Mammary epithelial cell (primary cell): ENCODE measurements around the gene NEB.

Experiments used
- CTCF ChIP-seq, 2 donors: IDR thresholded peaks in 1 of 2; conservative IDR thresholded peaks in 1 of 2; 2 replicates each; pipeline ENCODE4 v1.5.1; 2011 to 2012; ENCODE audit warnings: inconsistent platforms in 2 of 2, low read length in 2 of 2, mild to moderate bottlenecking in 2 of 2, control low read depth in 1 of 2, low read depth in 1 of 2; ENCODE audit not compliant: insufficient read depth in 1 of 2; ENCODE audit errors: extremely low read depth in 1 of 2
- EZH2 ChIP-seq: IDR thresholded peaks from 2 replicates; pipeline ENCODE4 v1.6.1; 2012; ENCODE audit warnings: low read length, inconsistent platforms, borderline replicate concordance

- TF ChIP-seq CTCF (conservative IDR thresholded peaks at IDR 0.05 in 1 of 2, IDR thresholded peaks at IDR 0.05 in 1 of 2; ENCODE audit: extremely low read depth in 1 of 2, insufficient read depth in 1 of 2, low read depth in 1 of 2, low read length in 2 of 2): no peak
- no peak for TF ChIP-seq EZH2
These were observed 201.1 kb downstream of the NEB start for GRCh38 chr2:151533127-151533526.
